Activated naive CD4-positive, alpha-beta T cell treated with anti-CD3 and anti-CD28 coated beads, Interleukin-2, amount 10 ng/mL, durations not matched to agents 7 days and 5 days (primary cell): Measurements from ENCODE around the gene PACC1.

ENCODE experiments used
- CTCF ChIA-PET: fragments of 350-600 bp; sonication (Branson Sonifier 250); formaldehyde crosslinking; loops from one replicate; lab custom pipeline; 2021; ENCODE audit warnings: antibody characterized with exemption; lab: Charles Lee
- DNase-seq: peaks from one replicate; pipeline ENCODE4 v3.0.0-alpha.2; 2020
- H3K27ac Mint-ChIP-seq: one replicate; pipeline ENCODE4 v1.8.0; 2021; ENCODE audit warnings: mild to moderate bottlenecking, moderate library complexity, mixed read lengths
- H3K27me3 Mint-ChIP-seq: one replicate; pipeline ENCODE4 v1.8.0; 2021; ENCODE audit warnings: mild to moderate bottlenecking, mixed read lengths
- H3K36me3 Mint-ChIP-seq: one replicate; pipeline ENCODE4 v1.8.0; 2021; ENCODE audit warnings: mixed read lengths
- H3K4me1 Mint-ChIP-seq: one replicate; pipeline ENCODE4 v1.8.0; 2021; ENCODE audit warnings: mixed read lengths
- H3K4me3 Mint-ChIP-seq: one replicate; pipeline ENCODE4 v1.8.0; 2021; ENCODE audit warnings: mild to moderate bottlenecking, moderate library complexity, mixed read lengths
- H3K9me3 Mint-ChIP-seq: one replicate; pipeline ENCODE4 v1.8.0; 2021; ENCODE audit warnings: mixed read lengths

PACC1 gene

GRCh38 chr1:212432272-212432660 lies 17.6 kb upstream of the PACC1 start:
- no peaks in the 10 kb centered on the region for H3K9me3 Mint-ChIP-seq
- no peaks in the 10 kb centered on the region for H3K27me3 Mint-ChIP-seq
- H3K4me3 Mint-ChIP-seq = peak overlapping the region; percentile 53
- peaks cover 27% of the 10 kb centered on the region for H3K4me1 Mint-ChIP-seq
- H3K27ac Mint-ChIP-seq = no peak overlapping the region
- DNase-seq = no peak
- no peaks in the 10 kb centered on the region for H3K36me3 Mint-ChIP-seq
- CTCF ChIA-PET = interaction anchor here (0.9 to 3.1 kb wide), 2 partner anchors 24 to 361 kb away, joined by 3 to 16 read pairs; no protein-coding TSS in a partner anchor

DNA sequence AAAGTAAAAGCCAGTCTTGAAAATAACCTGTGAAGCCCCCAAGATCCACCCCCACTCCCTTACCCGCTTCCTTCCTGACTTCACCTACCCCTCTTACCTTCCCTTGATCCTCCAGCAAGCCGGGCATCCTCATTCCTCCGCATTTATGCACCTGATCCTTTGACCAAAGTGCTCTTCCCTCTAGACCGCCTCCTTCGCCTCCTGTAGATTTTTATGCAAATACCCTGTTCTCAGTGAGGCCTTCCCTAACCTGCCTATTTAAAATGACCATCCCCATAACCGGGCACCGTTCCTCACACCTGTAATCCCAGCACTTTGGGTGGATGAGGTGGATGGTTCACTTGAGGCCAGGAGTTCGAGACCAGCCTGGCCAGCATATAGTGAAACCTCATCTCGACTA lies 17.0 kb upstream of the PACC1 start:
- Mint-ChIP-seq H3K36me3 (no peaks in the 10 kb centered on the region), H3K27me3 (no peaks in the 10 kb centered on the region), H3K27ac (peak overlapping the region; percentile 7), H3K4me1 (peaks cover 27% of the 10 kb centered on the region), H3K9me3 (no peaks in the 10 kb centered on the region), H3K4me3 (peak overlapping the region; percentile 49)
- no peak for DNase-seq
- CTCF ChIA-PET = interaction anchor here (0.9 to 3.1 kb wide), 3 partner anchors 25 to 361 kb away, joined by 3 to 18 read pairs (median 16); no protein-coding TSS in a partner anchor

- H3K4me1 Mint-ChIP-seq = peaks cover 27% of the 10 kb centered on the region
- peak overlapping the region; percentile 20 for H3K27ac Mint-ChIP-seq
- CTCF ChIA-PET = interaction anchor here (2.5 kb wide), 1 partner anchor 26 kb away, joined by 18 read pairs; no protein-coding TSS in a partner anchor
- no peaks in the 10 kb centered on the region for H3K9me3 Mint-ChIP-seq
- DNase-seq = no peak
- H3K36me3 Mint-ChIP-seq = no peaks in the 10 kb centered on the region
- H3K4me3 Mint-ChIP-seq = no peak overlapping the region
- H3K27me3 Mint-ChIP-seq = peaks cover 2% of the 10 kb centered on the region
These were observed 16.3 kb upstream of the PACC1 start for GRCh38 chr1:212430955-212431394.

DNA sequence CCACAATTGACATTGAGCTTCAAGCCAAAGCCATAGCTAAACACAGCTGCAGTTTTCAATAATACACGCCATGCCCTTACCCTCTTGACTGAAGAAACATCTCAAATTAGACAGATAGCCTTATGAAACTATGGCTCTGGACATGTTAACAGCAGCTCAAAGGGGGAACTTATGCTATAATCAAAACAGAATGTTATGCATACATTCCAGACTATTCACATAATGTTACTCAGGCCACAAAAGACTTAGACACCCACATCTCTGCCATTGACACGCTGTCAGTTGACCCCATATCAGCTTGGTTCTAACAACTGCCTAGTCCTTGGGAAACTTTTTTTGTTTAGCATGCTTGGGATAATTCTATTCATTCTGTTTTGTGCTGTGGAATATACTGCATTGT lies 15.7 kb upstream of the PACC1 start:
- CTCF ChIA-PET = interaction anchor here (0.9 to 2.5 kb wide), 2 partner anchors 27 to 60 kb away, joined by 3 to 18 read pairs; no protein-coding TSS in a partner anchor
- H3K36me3 Mint-ChIP-seq = no peaks in the 10 kb centered on the region

DNA sequence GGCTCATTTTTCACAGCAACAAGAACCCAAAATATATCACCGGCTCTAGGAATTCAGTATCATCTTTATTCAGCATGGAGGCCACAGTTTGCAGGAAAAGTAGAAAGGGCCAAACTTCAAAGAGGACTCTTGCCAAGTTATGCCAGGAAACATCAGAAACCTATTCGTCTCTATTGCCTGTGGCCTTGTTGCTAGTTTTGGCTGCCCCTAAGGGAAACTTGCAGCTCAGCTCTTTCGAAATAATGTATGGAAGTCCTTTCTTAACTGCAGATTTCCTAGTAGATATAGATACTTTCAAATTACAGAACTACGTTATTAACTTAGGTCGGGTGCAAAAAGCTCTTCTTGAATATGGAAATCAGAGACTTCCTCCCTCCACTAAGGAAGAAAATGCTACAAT lies 13.8 kb upstream of the PACC1 start:
- H3K27me3 Mint-ChIP-seq = peaks cover 13% of the 10 kb centered on the region
- H3K27ac Mint-ChIP-seq = no peak overlapping the region
- no peaks in the 10 kb centered on the region for H3K36me3 Mint-ChIP-seq
- CTCF ChIA-PET = interaction anchor here (0.7 kb wide), 1 partner anchor 27 kb away, joined by 3 read pairs; no protein-coding TSS in a partner anchor
- H3K9me3 Mint-ChIP-seq = no peaks in the 10 kb centered on the region
- H3K4me1 Mint-ChIP-seq = peaks cover 17% of the 10 kb centered on the region
- H3K4me3 Mint-ChIP-seq = no peak overlapping the region
- DNase-seq = no peak

More for the DNA sequence above, 15.7 kb upstream of the PACC1 start:
- H3K27ac Mint-ChIP-seq = no peak overlapping the region
- H3K4me1 Mint-ChIP-seq = peaks cover 27% of the 10 kb centered on the region
- no peaks in the 10 kb centered on the region for H3K9me3 Mint-ChIP-seq
- peaks cover 4% of the 10 kb centered on the region for H3K27me3 Mint-ChIP-seq
- H3K4me3 Mint-ChIP-seq = no peak overlapping the region
- no peak for DNase-seq

DNA sequence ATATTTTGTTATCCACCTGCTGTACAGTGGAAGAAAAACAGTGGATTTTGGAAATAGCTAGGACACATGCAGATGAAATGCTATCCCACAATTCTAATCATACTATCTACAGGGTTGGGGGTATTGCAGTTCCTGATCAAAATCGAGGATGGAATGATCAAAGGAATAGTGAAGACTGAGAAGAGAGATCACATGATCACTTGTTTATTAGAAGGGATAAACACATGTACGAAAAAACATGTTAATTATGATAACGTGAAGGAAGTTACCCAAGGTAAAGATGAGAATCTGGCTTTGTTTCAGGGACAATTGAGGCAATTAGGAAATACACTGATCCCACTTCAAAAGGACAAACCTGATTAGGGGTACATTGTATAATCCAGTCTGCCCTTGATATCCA lies 9.2 kb upstream of the PACC1 start:
- CTCF ChIA-PET = interaction anchor here (0.9 kb wide), 1 partner anchor 57 kb away, joined by 3 read pairs; no protein-coding TSS in a partner anchor
- H3K36me3 Mint-ChIP-seq = no peaks in the 10 kb centered on the region

DNA sequence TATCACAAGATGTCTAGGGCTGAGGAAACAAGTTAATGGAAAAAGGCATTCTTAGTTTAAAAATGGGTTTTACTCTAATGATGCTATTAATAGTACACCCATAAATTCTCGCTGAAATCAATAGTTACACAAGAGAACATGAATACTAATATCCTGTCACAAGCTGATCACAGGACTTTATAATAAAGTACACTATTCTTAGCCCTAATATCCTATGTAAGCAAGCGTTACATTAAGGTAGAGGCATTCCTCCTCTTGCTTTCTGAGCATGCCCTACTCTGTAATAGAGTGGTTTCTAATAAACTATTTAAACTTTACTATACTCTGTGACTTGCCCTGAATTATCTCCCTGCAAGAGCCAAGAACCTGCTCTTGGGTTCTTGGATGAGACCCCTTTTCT lies 6.5 kb upstream of the PACC1 start:
- no peaks in the 10 kb centered on the region for H3K4me1 Mint-ChIP-seq
- no peak overlapping the region for H3K27ac Mint-ChIP-seq
- CTCF ChIA-PET = no interaction called here
- no peak overlapping the region for H3K4me3 Mint-ChIP-seq
- DNase-seq = no peak
- H3K27me3 Mint-ChIP-seq = peaks cover 16% of the 10 kb centered on the region
- H3K36me3 Mint-ChIP-seq = no peaks in the 10 kb centered on the region
- H3K9me3 Mint-ChIP-seq = no peaks in the 10 kb centered on the region

More for the DNA sequence above, 9.2 kb upstream of the PACC1 start:
- Mint-ChIP-seq H3K27me3 (peaks cover 16% of the 10 kb centered on the region), H3K9me3 (no peaks in the 10 kb centered on the region), H3K4me1 (no peaks in the 10 kb centered on the region), H3K4me3 (no peak overlapping the region), H3K27ac (no peak overlapping the region)
- DNase-seq = no peak

- H3K4me1 Mint-ChIP-seq = peaks cover 31% of the 10 kb centered on the region
- peaks cover 20% of the 10 kb centered on the region for H3K36me3 Mint-ChIP-seq
- CTCF ChIA-PET = interaction anchor here (0.9 to 1.3 kb wide), 2 partner anchors 41 to 42 kb away, joined by 3 to 5 read pairs; no protein-coding TSS in a partner anchor
These were observed 588 bp upstream of the PACC1 start for GRCh38 chr1:212415107-212415841.

DNA sequence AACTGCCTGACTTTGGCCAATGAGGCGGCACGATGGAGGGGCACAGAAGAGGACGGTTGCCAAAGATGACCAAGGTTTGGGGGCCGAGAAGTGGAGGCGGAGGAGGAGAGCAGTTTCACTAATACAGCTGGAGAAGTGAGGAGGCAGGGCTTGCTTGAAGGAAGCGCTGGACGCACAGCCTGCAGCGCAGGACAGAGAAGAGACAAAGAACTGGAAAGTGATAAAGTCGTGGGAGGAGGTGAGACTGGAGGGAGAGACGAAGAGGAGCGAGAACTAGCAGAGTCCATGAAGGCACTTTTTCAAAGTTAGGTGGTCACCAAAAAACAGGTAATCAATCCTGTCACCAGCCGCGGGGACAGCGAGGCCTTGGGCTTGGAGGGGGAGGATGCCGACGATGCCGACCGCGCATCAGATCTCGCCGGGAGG lies 771 bp downstream of the PACC1 start:
- H3K36me3 Mint-ChIP-seq = peaks cover 34% of the 10 kb centered on the region
- no peaks in the 10 kb centered on the region for H3K27me3 Mint-ChIP-seq
- peak overlapping the region; percentile 97 for H3K4me3 Mint-ChIP-seq
- H3K27ac Mint-ChIP-seq = peak overlapping the region; percentile 91
- CTCF ChIA-PET = interaction anchor here (1.3 kb wide), 1 partner anchor 44 kb away, joined by 3 read pairs; no protein-coding TSS in a partner anchor
- no peak for DNase-seq
- H3K9me3 Mint-ChIP-seq = no peaks in the 10 kb centered on the region
- H3K4me1 Mint-ChIP-seq = peaks cover 31% of the 10 kb centered on the region

More at GRCh38 chr1:212415107-212415841, 588 bp upstream of the PACC1 start:
- Mint-ChIP-seq H3K27me3 (no peaks in the 10 kb centered on the region), H3K4me3 (peak overlapping the region; percentile 97), H3K27ac (peak overlapping the region; percentile 91), H3K9me3 (no peaks in the 10 kb centered on the region)
- DNase-seq = no peak

DNA sequence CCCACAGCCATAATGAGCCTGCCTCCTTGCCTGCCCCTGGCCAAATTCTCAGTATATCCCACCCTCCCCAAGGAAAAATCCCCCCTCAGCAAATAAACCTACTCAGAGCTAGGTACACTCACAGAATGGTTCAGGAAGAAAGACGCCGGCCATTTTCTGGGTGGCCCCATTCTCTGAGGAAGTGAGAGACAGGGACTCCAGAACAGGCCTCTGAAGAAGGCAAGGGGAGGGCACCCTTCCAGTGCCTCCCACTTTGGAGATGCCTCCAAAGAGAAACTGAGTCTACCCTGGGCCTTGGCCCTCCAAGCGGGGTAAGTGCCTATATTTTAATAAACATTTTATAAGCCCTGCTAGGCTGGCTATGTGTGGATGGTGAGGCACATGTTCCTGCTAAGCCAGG lies 2.3 kb downstream of the PACC1 start:
- H3K4me1 Mint-ChIP-seq = peaks cover 31% of the 10 kb centered on the region
- H3K9me3 Mint-ChIP-seq = no peaks in the 10 kb centered on the region
- CTCF ChIA-PET = no interaction called here
- H3K27me3 Mint-ChIP-seq = no peaks in the 10 kb centered on the region
- DNase-seq = no peak
- no peak overlapping the region for H3K27ac Mint-ChIP-seq
- peaks cover 42% of the 10 kb centered on the region for H3K36me3 Mint-ChIP-seq
- peak overlapping the region; percentile 97 for H3K4me3 Mint-ChIP-seq

- no peak overlapping the region for H3K4me3 Mint-ChIP-seq
- CTCF ChIA-PET = no interaction called here
- peaks cover 30% of the 10 kb centered on the region for H3K4me1 Mint-ChIP-seq
- no peak for DNase-seq
- H3K27ac Mint-ChIP-seq = no peak overlapping the region
- H3K36me3 Mint-ChIP-seq = peaks cover 54% of the 10 kb centered on the region
- no peaks in the 10 kb centered on the region for H3K27me3 Mint-ChIP-seq
- no peaks in the 10 kb centered on the region for H3K9me3 Mint-ChIP-seq
These were observed 4.4 kb downstream of the PACC1 start for GRCh38 chr1:212410231-212410820.

- no peaks in the 10 kb centered on the region for H3K9me3 Mint-ChIP-seq
- H3K4me3 Mint-ChIP-seq = no peak overlapping the region
- CTCF ChIA-PET = no interaction called here
- H3K36me3 Mint-ChIP-seq = peaks cover 52% of the 10 kb centered on the region
- no peaks in the 10 kb centered on the region for H3K4me1 Mint-ChIP-seq
- H3K27me3 Mint-ChIP-seq = no peaks in the 10 kb centered on the region
- DNase-seq = no peak
- H3K27ac Mint-ChIP-seq = no peak overlapping the region
These were observed 11.9 kb downstream of the PACC1 start for GRCh38 chr1:212402666-212403321.

- H3K9me3 Mint-ChIP-seq = peaks cover 5% of the 10 kb centered on the region
- CTCF ChIA-PET = interaction anchor here (0.7 kb wide), 1 partner anchor 90 kb away, joined by 3 read pairs; no protein-coding TSS in a partner anchor
- no peaks in the 10 kb centered on the region for H3K4me1 Mint-ChIP-seq
- H3K27me3 Mint-ChIP-seq = no peaks in the 10 kb centered on the region
- H3K27ac Mint-ChIP-seq = no peak overlapping the region
- peaks cover 54% of the 10 kb centered on the region for H3K36me3 Mint-ChIP-seq
- DNase-seq = no peak
- no peak overlapping the region for H3K4me3 Mint-ChIP-seq
These were observed 12.7 kb downstream of the PACC1 start for GRCh38 chr1:212401838-212402582.
